NCI-H1694 (cell line): ENCODE data around the gene HIPK3.
A peak's percentile ranks its signal among the peaks of the same experiment; 100 is the strongest.

Experiments used
- DNase-seq: peaks from one replicate; lab custom pipeline; 2025; lab: John Stamatoyannopoulos, UW

Gene HIPK3

GRCh38 chr11:33394431-33395109 lies 137.4 kb downstream of the HIPK3 start:
- no peak for DNase-seq

DNA sequence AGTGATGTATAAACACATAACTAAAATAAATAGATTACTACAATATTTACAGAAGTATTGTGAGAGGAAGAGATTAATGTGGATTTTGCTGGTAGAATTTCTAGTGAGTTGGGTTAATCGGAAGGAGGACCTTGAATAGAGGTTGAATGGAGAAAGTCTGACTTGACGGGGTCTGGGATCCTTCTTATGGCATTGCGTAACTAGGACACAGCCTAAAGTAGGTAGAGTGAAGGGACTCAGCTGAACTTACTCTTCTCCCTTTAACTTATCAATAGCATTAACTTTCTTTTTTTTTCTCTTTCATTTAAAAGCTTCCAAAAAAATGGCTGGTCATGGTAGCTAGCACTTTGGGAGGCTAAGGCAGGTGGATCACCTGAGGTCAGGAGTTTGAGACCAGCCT lies 139.2 kb downstream of the HIPK3 start:
- no peak for DNase-seq

DNA sequence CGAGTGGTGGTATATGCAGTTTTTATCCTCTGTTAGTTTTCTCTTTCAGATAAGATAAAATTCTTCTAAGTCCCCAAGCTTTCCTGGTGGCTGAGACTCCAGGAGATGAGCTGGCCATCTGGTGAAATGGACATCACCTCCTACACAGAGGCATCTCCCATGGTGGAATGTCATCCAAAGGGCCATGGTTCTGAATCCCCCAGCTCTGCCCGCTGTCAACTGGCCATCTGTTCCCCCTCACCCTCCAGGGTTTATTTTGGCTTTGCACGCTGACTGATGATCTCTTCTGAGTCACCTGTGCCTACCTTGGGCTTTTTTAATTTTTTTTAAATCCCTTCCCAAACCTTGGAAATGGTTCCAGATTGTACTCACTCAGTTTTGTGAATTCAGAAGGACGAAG lies 142.2 kb downstream of the HIPK3 start:
- DNase-seq, result no peak

DNA sequence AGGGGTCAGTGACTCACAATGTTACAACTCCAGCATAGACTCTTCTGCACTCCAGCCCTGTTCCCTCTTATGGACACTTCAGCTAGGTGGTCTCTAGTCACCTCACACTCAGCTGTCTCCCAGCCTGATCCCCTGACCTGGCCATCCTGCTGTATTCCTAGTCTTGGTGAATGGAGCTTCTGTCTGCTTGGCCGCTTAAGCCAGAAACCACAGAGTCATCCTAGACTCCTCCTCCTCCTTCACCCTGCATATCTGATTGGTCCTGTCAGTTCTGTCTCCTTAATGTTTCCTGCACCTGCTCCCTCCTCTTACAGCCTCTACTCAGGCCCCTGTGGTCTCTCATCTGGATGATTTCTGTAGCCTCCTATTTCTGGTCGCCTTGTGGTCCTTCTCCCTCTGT lies 144.9 kb downstream of the HIPK3 start:
- DNase-seq, result no peak

DNA sequence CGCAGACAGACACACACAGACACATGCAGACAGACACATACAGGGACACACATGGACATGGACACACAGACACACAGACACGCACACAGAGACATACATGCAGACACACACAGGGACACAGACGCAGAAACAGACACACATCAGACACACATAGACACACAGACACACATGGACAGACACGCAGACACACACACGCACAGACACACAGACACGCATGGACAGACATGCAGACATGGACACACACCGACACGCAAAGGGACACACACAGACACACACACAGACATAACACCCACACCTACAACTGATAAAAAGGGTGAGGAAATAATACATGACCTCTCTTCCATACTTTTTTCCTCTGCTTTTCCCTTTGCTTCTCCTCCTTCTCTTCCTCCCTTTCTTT lies 146.2 kb downstream of the HIPK3 start:
- no peak for DNase-seq

DNA sequence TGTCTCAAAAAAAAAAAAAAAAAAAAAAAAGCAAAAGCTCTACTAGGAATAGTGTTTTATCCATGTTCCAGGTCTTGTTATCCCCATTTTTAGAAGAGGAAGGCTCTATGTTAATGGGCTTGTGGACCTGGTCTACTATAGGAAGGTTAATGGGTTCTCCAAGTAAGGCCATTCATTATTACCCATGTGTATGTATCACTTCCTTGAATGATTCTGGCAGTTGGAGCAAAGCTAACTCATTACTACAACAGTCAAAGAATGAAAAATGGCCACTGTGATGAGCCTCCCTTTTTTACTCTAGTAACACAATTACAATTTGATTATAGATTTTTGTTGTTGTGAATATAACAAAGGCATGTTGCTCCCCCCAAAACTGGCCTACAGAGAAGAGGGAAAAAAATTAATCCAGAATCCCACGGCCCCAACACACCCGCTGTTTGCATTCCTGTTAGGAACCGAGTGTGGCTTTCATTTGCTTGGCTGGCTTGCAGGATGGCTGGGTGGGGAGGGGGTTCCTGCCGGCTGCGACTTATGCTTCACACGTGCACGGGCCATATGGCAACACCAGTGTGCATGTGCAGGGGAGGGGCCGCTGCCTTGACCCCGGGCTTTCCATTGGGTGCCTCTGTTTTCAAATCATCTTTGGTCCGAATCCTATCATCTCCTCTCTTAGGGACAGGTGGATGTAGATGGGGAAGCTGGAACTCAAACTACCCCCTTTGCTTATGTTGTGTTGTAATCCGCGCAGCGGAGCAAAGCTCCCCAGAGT lies 148.8 kb downstream of the HIPK3 start:
- peak; percentile 21 for DNase-seq
